GM19240 (cell line): ENCODE results near the gene KLHL29.

Experiments used
- DNase-seq: peaks from one replicate; pipeline ENCODE4 v3.0.0; 2011; ENCODE audit warnings: low spot score; ENCODE audit not compliant: insufficient read length

KLHL29 gene

DNA sequence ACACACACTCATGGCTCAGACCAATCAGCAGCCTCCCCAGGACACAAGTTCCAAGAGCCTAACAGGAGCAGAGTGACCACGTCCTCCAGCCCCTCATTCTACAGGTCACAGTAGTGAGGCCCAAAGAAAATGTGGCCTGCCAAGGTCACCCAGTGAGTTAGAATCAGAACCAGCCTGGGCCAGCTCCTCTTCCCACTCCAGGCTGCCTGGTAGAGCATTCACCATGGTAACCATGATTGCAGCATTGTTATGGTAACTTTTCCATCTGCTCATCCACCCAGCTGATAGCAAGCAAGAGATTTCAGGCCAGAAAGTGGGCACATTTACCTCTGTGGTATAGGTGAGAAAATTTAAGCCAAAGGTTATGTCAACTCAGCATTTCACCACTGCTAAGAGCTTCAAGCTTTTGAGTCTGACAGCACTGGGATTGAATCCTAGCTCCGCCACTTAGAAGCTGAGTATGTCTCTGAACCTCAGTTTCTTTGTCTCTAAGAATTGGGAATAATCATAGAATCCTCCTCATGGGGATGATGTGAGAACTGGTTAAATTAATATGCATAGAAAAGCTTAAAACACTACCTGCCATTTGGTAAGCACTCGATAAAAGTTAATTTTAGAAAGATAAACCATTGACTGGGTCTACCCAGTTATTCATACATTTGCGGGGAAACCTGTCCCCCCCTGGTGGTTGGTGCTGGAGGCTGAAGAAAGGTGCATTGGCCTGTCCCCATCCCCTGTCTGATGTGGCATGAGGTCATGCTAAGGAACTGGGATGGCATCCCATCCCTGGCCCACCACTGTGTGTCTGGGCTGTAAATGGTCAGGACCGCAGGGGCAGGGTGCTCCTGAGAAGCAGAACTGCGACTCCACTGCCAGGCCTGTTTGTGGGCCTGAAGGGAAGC is 181.5 kb downstream of the KLHL29 start:
- DNase-seq, result peak; percentile 39

GRCh38 chr2:23567161-23567756 is 182.3 kb downstream of the KLHL29 start:
- no peak for DNase-seq

DNA sequence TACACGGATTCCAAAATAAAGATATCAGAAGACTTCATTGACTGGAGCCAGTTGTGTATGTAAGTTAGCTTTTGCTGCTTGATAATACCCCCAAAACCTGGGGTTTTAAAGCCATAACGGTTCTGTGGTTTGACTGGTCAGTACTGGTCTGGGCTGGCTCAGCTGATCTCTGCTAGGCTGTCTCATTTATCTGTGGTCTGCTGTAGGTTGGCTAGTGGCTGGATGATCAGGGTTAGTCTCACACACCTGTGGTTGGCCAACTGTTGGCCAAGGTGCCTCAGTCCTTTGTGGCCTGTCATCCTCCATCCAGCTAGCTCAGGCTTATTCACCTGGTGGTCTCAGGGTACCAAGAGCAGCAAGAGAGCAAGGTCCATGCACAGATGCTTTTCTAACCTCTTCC is 183.2 kb downstream of the KLHL29 start:
- no peak for DNase-seq

GRCh38 chr2:23568626-23569190 is 183.7 kb downstream of the KLHL29 start:
- no peak for DNase-seq

- no peak for DNase-seq
Measured at GRCh38 chr2:23569761-23570365, 184.9 kb downstream of the KLHL29 start.

DNA sequence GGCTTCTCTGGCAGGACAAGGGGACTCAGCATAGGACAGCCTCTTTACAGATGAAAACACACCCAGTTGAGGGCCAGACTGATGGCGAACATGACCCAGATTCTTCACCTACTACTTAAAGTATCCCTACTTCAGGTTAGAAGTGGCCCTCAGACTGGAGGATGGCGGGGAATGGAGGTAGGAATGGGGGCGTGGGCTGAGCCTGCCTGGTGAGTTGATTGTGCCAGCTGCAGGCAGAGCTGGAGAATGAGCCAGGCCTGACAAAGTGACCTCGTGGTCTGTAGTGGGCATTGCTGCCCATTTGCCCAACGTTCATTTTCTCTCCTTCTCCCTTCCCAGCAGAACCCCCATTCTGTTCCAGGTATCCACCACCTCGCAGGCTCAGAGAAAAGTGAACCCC is 186.1 kb downstream of the KLHL29 start:
- DNase-seq, result no peak

DNA sequence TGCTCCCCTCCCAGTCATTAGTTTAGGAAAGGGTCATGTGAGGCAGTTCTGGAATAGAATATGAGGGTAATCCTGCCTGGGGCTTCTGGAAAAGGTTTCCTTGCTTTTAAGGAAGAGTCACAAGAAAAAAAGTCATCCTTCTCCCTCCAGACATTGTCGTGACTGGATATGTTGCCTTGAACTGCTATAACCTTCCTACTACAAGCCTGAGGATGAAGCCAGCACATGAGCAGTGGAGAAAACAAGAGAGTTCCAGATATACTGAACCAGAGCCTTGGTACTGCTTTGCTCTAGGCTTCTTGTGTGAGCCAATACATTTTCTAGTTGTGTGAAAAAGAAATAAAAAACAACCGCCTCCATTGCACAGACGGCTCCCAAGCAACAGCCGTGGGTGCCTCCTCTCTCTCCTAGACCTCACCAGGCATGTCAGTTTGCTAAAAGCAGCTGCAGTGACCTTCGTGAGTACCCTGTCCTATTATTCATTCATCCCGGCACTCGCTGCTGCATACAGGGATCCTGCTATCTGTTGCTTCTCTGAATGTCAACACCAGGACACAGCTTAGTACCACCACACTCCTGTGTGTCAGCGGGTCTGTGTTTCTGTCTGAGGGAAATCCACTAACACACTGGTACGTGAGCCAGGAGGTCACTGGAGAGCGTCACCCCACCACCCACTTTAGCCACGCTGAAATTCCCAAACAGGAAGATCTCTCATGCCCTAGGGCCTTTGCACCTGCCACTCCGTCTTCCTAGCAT is 186.7 kb downstream of the KLHL29 start:
- DNase-seq, result no peak

DNA sequence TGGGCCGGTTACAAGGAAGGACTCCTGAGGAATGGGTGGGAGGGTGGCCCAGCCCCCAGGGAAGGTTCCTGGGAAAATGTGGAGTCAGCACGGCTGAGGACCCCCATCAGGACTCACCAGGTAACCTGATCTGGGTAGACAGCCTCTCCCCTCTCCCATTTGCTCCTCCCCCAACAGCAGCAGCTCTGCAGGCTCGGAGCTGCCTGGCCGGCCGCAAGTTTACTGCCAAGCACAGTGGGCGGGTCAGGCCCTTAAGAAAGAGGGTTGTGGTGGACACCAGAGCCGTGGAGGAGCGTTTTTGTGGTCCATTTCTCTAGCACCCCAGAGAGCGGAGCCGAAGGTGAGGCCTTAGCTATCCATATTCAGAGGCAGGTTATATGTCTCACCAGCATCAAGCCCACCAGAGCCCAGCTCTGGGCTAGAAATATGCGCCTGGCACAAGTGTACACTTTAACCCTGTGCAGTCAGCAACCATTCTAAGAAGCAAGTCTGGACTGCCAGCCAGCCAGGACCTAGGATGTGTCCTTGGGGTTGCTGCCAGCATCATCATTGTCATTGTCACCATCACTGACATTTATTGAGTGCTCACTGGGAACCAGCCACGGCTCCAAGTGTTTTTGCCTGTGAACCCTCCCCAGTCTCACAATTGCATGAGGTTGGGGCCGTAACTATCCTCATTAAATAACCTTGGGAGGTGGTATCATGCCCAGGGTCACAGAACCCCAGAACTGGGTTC is 190.1 kb downstream of the KLHL29 start:
- DNase-seq, result no peak

DNA sequence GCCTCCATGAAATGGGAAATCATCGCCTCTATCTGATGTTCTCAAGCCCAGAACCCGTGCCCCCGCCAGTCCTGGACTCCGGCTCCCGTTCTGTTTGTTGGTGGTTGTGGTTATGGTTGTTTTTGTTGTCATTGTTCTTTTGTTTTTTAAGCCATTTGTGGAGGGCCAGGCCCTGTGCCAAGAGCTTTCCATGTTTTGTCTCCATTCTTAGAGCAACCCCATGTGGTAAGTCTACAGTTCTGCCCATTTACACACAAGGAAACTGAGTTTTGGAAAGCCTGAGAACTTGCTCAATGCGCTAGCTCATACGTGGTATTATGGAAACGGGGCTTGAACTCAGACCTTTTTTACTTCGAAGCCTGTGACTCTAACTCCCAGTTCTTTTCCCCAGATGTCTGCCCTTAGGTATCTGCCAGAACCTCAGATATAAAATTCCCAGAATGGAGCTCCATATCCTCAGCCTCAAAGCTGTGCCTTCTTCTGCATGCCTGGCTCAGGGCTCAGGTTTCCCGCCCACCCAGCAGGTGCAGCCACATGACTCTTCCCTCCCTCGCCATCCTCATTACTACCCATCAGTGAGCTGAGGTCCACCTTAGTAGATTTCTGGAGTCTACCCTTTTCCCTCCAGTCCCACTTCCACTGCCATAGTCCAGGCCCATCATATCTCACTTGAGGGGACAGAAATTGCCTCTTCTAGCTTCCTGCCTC is 194.1 kb downstream of the KLHL29 start:
- no peak for DNase-seq

- no peak for DNase-seq
Measured at GRCh38 chr2:23579674-23580073, 194.7 kb downstream of the KLHL29 start.

- DNase-seq, result no peak
Measured at GRCh38 chr2:23583467-23583866, 198.5 kb downstream of the KLHL29 start.

DNA sequence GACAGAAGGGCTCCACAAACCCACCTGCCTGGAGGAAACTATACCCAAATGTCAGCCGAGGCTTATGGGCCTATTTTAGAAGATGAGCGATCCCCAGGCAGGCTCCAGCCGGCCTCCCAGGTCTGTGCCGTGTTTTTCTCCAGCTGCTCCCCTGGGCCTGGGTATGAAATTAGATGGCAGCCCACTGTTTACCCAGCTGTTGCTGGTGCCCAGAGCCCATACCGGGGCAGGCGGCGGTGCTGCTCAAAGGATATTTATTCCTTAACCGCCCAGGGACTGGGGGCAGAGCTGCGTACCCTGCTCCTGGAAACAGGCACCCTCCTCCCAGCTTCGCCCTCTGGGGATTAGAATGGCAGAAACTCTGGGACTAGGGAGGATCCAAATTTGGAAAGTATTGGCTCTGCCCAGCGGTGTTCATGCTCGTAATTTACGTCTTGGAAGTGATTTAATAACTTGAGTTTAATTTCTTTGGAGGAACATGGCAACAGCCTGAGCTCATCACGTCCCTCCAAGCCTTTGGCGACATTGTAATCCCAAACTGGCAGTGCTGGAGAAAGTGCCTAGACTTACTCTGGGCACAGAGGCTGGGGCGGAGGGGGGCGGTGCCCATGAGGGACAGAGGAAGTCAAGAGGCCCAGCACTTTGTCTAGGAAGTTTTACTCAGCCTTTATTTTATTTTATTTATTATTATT is 199.2 kb downstream of the KLHL29 start:
- no peak for DNase-seq

DNA sequence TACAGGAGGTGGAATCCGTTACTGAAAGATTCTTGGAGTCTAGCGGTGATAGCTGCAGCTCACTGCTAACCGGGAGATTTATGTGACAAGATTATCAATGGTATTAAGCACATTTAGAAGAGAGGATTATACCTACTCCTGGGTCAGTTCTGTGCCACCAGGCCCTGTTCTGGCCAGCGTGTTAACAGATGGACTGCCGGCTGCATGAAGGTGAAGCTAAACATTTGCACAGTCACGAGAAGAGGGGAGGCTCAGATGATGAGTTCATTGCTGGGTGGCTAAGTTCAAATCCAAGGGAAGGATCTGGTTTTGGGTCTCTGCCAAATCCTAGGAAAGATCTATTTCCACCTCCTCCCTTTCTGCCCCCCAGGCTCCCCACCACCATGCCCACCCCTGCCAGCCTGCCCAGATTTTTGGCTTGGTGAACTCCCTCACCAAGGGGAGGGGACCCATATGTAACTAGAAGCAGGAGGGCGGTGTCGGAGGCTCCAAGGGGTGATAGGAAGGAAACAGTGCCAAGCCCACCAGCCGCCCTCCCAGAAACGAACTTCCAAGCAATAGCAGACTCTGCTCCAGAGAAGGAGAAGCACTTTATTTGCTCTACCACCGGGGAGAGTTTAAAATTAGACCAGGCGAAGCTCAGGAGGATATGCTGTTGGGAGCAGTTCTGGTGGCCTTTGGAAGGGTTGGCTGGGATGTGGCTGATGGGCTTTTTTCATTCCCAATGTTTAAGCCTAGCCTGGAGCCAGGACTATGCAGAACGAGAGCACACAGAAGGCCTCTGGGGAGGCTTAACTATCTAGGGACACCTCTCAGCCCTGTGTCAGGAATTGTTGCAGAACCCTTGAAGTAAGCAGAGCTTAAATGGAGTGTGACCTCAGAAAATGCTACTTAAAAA is 200.5 kb downstream of the KLHL29 start:
- no peak for DNase-seq

DNA sequence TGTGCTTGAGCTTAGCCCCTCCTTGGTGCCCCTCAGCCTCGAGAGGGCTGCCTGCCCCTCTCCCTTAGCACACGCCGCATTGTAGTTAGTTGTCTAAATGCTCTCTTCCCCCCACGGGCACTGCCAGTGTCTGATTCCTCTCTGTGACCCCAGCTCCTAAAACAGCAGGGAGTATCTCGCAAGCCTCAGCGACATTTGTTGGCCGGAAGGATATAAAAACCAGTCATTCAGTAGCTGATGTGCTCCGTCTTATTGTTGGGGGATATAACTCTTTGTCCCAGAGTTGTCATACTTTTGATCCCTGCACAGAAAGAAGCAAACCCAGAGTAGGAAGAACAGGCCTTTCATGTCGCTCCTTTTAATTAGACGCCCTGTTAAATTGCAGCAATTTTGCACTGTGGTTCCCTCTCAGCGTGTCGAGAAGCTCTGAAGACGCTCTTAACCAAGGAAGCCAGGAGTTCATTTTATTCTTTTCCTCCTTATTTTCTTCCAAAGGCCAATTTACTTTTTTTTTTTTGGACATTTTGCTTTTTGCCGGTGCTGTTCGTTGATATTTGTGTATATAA is 201.8 kb downstream of the KLHL29 start:
- DNase-seq, result no peak

- no peak for DNase-seq
Measured at GRCh38 chr2:23587341-23587880, 202.4 kb downstream of the KLHL29 start.

DNA sequence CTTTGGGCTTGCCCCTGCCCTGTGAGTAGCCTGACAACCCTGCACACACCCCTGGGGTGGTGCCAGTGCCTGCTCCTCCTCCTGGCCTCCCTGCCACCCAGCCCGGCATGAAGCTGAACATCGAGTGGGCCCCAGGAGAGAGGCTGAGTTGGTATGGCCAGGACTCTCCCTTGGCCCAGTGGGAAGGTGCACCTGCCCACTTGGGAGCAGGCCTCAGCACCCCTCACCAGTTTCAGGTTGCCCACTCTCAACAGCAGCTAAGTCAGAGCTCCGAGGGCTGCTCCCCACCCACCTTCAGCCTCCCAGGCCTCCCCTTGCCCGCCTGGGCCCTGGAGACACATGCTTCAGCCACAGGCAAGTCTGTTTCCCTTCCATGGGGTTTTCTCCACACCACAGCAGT is 203.1 kb downstream of the KLHL29 start:
- no peak for DNase-seq

- DNase-seq, result no peak
Measured at GRCh38 chr2:23588508-23589201, 203.7 kb downstream of the KLHL29 start.
